Measurements from ENCODE around the gene MAML3.
A peak's percentile ranks its signal among the peaks of the same experiment; 100 is the strongest.

The MAML3 gene

GRCh38 chr4:139781066-139781465, 372.9 kb downstream of the MAML3 start:
- no peak for DNase-seq (ENCODE audit: low read depth)

DNA sequence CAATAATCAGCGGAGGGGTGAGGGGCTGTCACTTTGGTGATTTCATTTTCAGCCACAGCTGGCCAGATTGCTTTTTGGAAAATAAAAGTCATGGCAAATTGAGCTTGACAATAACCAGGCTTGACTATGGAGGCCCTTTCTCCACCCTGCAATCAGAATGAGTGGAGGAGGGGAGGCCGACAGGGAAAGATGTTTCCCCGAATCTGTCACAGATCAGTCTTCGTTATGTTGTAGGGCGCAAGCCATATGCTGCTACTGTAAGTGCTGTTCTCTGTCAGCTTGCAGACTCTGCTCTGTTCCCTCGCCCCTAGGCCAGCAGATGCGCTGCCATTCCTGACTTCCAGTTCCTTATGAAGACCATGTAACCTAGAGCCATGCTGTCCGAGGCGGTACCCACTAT, 374.3 kb downstream of the MAML3 start:
- DNase-seq (ENCODE audit: low read depth), result no peak

- no peak for DNase-seq (ENCODE audit: low read depth)
Observed at GRCh38 chr4:139777757-139778156, 376.2 kb downstream of the MAML3 start.

DNA sequence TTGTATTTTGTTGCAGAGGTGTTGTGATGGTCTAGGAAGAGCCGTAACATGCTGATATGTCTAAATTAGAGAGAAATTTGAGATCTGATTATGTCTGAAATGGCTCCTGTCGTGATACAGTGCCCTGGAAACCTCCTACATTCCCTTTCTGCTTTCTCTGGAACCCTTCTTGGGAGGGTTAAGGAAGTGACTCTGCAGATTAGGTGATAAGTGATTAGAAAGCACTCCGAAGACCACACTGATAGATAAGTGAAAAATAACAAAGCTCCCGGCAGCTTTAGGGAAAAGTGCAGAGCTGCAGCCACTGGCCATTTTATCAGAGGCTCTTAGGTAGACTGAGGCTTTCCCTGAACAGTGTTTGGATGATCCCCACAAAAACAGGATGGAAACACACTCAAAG, 377.7 kb downstream of the MAML3 start:
- DNase-seq (ENCODE audit: low read depth), result no peak

DNA sequence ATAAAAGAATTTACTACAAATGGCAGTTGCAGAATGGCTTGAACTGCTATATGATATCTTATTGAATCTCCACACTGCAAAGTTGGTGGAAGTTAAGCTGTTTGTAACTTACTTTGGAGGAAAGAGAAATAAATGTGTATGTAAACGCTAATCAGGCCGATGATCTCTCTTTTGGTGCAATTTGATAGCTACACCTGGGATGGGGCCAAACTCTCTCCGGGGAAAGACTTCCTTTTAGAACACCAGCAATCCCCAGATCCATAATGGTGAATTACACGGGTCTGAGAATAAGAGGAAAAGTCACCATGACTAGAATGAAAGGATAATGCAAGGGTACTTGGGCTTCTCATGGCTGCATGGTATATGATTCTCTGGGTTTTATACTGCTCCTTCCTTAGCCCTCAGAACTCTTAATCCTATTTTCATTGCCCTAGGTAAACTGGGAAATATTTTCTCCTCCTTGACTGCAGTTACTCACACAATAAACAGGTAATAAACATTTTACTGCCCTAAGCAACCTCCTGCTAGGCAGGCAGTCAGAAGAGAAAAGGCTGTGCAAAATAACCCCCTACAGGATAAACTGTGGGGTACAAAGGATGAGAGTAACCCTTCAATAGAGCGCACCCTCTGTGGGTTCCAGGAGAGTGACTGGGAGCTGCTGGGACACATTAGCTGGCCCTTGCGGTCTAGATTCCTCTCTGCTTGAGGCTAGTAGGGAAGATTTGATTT, 379.1 kb downstream of the MAML3 start:
- DNase-seq (ENCODE audit: low read depth), result no peak

DNA sequence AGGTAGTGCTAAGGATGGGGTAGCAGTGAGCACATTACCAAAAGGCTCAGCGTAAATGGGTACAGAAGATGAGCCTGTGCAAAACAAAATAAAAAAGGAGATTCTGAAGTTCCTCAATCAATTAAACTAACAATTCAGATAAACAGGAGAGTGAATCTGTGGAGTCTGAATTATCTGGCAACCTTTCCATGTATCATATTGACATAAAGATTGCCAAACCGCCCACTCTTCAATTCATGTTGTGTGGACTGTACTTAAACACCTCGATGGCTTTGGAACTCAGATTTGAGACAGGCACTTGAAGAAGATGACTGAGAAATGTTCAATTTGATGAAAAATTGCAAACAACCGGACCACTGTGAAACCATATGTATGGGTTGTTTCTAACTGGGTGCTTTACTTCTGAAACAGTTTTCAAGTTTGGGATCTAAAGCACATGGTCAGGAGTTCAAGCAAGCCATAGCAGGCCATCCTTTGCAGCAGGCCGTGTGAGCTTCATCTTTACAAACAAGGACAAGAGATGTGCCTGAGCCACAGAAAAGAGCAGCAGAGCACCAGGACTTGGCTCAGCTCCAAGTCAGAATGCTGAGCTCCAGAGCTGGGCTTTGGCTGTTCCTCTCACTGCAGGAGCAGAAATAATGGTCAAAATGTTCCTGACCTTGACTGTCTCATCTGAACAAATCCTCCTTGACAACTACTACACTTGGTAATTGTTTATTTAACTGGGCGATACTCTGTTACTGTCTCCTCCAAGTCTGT, 380.2 kb downstream of the MAML3 start:
- DNase-seq (ENCODE audit: low read depth), result peak; percentile 6

DNA sequence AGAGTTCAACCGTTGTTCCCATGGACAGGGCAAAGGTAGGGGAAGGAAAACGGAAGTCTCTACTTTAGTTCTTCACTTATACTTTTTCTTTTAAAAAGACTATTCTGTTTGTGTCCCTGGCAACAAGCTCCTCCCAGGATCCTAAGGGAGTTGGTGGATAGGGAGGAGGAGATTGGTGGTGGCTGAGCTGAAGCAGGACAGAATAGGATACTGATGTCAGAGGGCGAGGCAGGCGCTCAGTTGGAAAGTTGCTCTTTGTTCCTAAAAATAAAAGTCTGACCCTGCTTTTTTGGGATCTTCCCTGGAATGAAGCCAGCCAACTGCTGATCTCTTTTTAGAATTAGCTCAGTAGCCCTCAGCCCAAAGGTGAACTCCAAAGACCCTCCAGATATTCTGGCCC, 383.6 kb downstream of the MAML3 start:
- DNase-seq (ENCODE audit: low read depth), result no peak

DNA sequence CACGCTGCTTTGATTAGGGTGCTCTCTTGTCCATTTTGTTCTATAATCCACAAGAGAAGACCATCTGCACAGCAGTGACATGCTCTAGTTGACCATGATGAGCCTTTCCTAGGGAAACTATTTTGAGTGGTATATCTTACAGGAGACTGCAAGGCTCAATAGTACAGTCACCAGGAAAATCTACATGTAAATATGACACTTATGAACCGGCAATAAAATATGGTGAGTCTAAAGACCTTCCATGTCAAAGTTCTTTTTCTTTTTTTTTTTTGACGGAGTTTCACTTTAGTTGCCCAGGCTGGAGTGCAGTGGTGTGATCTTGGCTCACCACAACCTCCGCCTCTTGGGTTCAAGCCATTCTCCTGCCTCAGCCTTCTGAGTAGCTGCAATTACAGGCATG, 384.6 kb downstream of the MAML3 start:
- DNase-seq (ENCODE audit: low read depth), result no peak

DNA sequence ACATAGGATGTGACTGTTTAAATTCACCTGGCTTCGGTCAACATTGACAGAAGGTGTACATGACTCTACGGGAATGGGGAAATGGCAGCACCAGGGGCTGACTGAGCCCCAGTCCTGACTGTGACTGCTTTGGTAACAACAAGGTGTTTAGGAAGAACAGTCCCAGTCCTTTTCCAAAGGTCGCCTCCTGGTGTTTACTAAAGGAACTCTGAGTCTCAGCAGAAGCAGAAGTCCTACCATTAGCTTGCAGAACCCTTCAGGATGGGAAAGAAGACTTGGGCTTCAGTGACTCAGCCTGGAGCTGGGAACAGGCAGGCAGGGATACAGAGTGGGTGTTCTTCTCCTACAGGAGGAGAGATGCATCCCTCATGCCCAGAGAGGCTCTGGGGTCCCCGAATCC, 385.1 kb downstream of the MAML3 start:
- DNase-seq (ENCODE audit: low read depth), result peak; percentile 10

DNA sequence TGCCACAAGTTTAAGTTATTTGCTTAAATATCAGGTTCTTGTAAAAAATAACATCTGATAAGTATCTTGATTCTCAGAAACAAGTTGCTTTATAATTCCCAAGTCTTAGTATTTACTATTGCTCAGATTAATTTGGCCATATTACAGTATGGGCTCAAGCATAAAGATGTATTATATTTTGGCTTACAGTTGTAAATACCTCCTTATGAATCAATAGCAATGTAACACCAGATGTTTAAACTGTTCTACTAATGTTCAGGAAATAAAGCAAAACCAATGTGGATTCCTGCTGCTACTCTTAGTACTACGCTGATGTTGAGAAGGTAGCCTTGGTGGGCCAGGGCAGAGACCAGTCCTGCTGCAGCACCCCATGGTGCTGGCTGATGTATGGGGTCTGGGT, 385.6 kb downstream of the MAML3 start:
- DNase-seq (ENCODE audit: low read depth), result no peak

DNA sequence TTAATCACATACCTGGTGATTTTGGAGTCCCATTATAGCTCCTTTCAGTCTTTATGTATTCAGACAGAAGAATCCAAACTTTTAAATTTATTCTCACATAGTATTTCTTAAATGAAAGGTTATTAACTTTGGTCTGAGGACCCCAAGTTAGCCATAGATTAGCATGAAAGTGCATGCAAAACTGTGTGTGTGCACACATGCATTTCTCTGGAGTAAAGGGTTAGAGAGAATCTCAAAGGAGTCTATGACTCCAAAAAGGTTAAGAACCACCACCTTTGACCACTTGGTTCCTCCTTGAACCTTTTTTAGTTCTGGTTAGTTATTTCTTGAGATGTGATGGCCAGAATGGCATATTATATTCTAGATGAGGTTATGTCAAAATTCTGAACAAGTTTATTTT, 386.4 kb downstream of the MAML3 start:
- DNase-seq (ENCODE audit: low read depth), result no peak

DNA sequence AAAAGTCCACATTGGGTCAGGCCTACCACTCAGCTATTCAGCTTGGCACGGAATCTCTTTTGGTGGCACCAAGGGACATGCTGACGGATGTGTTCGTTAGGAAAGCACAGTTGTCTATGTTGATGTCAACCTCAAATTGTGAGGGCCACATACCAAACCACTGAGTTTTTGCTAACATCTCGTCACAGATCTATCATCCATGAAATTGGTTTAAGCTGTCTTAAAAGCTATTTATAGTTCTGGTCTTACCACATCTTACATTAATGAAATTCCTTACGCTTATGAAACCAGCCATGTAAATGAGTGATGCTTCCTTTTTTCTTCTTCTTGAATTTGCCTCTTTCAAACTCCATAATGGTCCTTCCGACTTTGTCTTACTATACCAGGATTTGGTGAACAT, 386.8 kb downstream of the MAML3 start:
- peak; percentile 33 for DNase-seq (ENCODE audit: low read depth)

- DNase-seq (ENCODE audit: low read depth), result no peak
Observed at GRCh38 chr4:139764686-139765310, 389.2 kb downstream of the MAML3 start.

DNA sequence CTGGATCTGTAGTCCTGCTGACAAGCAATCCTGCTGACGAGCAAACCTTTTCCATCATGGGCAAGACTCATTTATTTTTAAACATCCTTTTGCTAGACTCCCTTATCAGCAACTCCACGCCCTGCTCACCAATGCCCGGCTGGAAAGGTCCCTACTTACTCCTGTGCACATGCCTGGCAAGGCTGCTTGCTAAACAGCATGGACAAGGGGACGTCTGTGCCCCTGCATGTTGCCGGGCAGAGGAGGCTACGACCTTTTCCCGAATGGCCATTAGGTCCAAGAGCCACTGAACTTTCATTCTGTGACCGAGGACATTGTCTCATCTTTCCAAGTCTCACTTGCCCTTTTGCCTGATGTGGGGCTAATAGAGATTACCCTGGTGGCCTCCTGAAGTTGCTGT, 389.8 kb downstream of the MAML3 start:
- DNase-seq (ENCODE audit: low read depth), result no peak

GRCh38 chr4:139763672-139764071, 390.3 kb downstream of the MAML3 start:
- no peak for DNase-seq (ENCODE audit: low read depth)

DNA sequence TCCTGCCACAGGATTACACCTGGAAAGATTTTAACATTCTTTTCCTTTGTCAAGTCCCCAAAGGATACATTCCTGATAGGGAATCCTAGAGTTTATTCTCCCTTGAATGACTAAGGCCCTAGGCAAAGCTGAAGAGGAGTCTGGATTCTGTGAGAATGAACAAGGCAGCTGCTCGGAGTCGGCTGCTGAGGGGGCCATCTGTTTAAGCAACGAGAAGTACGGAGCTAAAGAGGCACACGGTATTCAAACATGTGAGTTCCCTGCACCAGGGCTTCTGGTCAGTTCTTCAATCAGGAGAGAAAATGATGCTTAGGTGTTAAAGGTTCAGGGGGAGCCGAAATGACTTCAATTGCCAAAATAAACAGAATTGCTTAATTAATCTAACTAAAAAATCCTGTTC, 390.8 kb downstream of the MAML3 start:
- DNase-seq (ENCODE audit: low read depth), result no peak

GRCh38 chr4:139762720-139763119, 391.3 kb downstream of the MAML3 start:
- DNase-seq (ENCODE audit: low read depth), result no peak

GRCh38 chr4:139761461-139761860, 392.5 kb downstream of the MAML3 start:
- DNase-seq (ENCODE audit: low read depth), result peak; percentile 27

DNA sequence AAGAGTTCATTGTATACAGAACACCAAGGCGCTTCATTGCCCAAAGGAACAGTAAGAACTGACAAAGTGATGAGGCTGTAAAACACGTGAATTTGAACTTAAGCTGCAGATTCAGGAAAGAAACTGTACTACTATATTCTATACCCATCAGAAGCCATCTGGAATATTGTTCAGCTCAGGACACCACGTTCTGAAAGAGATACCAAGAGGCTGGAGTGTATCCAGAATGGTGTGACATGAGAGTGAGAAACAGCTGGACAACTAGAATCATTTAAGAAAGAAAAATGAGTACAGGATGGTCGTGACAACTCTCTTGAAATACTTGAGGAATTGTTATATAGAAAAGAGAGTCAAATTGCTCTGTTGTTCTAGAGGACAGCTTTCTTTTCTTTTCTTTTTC, 393.4 kb downstream of the MAML3 start:
- no peak for DNase-seq (ENCODE audit: low read depth)

DNA sequence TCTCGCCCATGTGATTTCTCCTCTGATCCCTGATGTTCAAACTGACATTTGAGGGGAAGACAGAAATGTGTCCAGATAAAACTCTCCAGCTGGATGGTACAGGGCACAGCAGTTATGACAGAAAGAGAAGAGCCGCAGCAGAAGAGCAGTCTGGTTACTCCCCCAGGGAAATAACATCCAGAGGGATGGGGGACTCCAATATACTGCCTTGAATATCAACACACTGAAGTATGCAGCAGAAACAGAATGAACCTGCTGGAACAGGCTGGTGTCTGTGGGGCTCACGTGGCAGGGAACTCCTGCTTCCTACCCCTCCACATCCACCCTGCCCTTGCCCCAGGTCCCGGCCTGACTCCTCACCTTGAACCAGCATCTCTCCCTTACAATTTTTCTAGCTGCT, 394.9 kb downstream of the MAML3 start:
- no peak for DNase-seq (ENCODE audit: low read depth)

- DNase-seq (ENCODE audit: low read depth), result peak; percentile 51
Observed at GRCh38 chr4:139756391-139757180, 397.4 kb downstream of the MAML3 start.

GRCh38 chr4:139754938-139755337, 399.0 kb downstream of the MAML3 start:
- DNase-seq (ENCODE audit: low read depth), result no peak
